NCI-H69 (cell line): ENCODE results near the gene MACROD2.
"Not testable (repeated sequence)": the region's sequence is repeated elsewhere in the genome, so short reads cannot be mapped to it uniquely, and the experiment has no call there.

Experiments
- DNase-seq: peaks from one replicate; lab custom pipeline; 2025; lab: John Stamatoyannopoulos, UW

The MACROD2 gene

GRCh38 chr20:13995086-13995665, at the start of gene MACROD2:
MACROD2 (plus strand) TSS chr20:13995516.
- DNase-seq, result peak; percentile 100

GRCh38 chr20:13947719-13948118, 47.6 kb upstream of the MACROD2 start:
- DNase-seq, result no peak

- peak; percentile 56 for DNase-seq
Measured at GRCh38 chr20:13953227-13953626, 42.1 kb upstream of the MACROD2 start.

- DNase-seq, result no peak
Measured at GRCh38 chr20:13960119-13960518, 35.2 kb upstream of the MACROD2 start.

- DNase-seq, result no peak
Measured at GRCh38 chr20:13960525-13960924, 34.8 kb upstream of the MACROD2 start.

GRCh38 chr20:13984211-13984610, 11.1 kb upstream of the MACROD2 start:
- no peak for DNase-seq

GRCh38 chr20:13990465-13990864, 4.9 kb upstream of the MACROD2 start, which contains the start of gene SEL1L2:
SEL1L2 (minus strand) TSS chr20:13990614; CDS start chr20:13990534, 80 bp downstream.
- peak; percentile 51 for DNase-seq

GRCh38 chr20:13991311-13991710, 4.0 kb upstream of the MACROD2 start:
- no peak for DNase-seq

GRCh38 chr20:13991955-13992354, 3.4 kb upstream of the MACROD2 start:
- not testable (repeated sequence) for DNase-seq

GRCh38 chr20:13995841-13996240, 525 bp downstream of the MACROD2 start:
- DNase-seq, result peak; percentile 91

- peak; percentile 74 for DNase-seq
Measured at GRCh38 chr20:13996265-13996664, 949 bp downstream of the MACROD2 start.

- DNase-seq, result no peak
Measured at GRCh38 chr20:14000917-14001316, 5.6 kb downstream of the MACROD2 start.

GRCh38 chr20:14005996-14006395, 10.7 kb downstream of the MACROD2 start:
- no peak for DNase-seq

- no peak for DNase-seq
Measured at GRCh38 chr20:14009208-14009607, 13.9 kb downstream of the MACROD2 start.

GRCh38 chr20:14012671-14013070, 17.4 kb downstream of the MACROD2 start:
- DNase-seq, result no peak

GRCh38 chr20:14030991-14031390, 35.7 kb downstream of the MACROD2 start:
- no peak for DNase-seq

GRCh38 chr20:14033310-14033709, 38.0 kb downstream of the MACROD2 start:
- no peak for DNase-seq

GRCh38 chr20:14036567-14036966, 41.3 kb downstream of the MACROD2 start:
- DNase-seq, result no peak

GRCh38 chr20:14044712-14045276, 49.5 kb downstream of the MACROD2 start:
- not testable (repeated sequence) for DNase-seq

- DNase-seq, result no peak
Measured at GRCh38 chr20:14046534-14046933, 51.2 kb downstream of the MACROD2 start.

GRCh38 chr20:14049111-14049510, 53.8 kb downstream of the MACROD2 start:
- DNase-seq, result no peak

GRCh38 chr20:14051454-14051853, 56.1 kb downstream of the MACROD2 start:
- no peak for DNase-seq

GRCh38 chr20:14055127-14055742, 59.9 kb downstream of the MACROD2 start:
- DNase-seq, result peak; percentile 80

GRCh38 chr20:14062171-14062570, 66.9 kb downstream of the MACROD2 start:
- no peak for DNase-seq
